Measurements from ENCODE around the gene KRTAP9-2.
"Not testable (repeated sequence)": the region's sequence is repeated elsewhere in the genome, so short reads cannot be mapped to it uniquely, and the experiment has no call there.

The KRTAP9-2 gene

DNA sequence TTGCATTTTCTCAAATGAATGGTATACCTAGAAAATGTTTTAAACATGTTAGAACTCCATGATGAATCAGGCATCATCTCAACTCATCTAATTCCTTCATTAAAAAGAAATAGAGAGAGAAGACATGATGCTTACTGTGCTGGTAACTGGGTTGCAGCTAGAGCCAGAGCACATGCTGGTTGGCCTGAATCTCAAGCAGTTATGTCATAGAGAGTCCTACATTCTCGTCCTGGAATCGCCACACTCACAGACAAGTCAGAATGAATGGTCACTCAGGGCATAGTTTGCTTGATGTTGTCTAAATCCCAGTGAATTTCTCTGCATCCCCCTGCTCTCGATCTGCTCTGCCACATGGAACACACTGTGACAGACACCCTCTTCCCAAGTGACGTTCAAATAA is 10.7 kb downstream of the KRTAP9-2 start:
- not testable (repeated sequence) for DNase-seq (ENCODE audit: low spot score)

DNA sequence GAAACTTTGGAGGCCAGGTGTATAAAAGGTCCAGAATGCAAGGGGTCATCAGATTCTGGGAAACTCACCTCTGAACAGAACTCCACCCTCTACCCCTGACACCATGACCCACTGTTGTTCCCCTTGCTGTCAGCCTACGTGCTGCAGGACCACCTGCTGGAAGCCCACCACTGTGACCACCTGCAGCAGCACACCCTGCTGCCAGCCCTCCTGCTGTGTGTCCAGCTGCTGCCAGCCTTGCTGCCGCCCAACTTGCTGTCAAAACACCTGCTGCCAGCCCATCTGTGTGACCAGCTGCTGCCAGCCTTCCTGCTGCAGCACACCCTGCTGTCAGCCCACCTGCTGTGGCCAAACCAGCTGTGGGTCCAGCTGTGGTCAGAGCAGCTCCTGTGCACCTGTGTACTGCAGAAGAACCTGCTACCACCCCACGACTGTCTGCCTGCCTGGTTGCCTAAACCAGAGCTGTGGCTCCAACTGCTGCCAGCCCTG is 11.5 kb downstream of the KRTAP9-2 start, which contains the start of gene KRTAP9-8:
Gene KRTAP9-8, plus strand, starts transcription at position 51 of the 489 bp plus-strand sequence. Its CDS starts 53 bp downstream, at position 104.
- DNase-seq (ENCODE audit: low spot score) = not testable (repeated sequence)

DNA sequence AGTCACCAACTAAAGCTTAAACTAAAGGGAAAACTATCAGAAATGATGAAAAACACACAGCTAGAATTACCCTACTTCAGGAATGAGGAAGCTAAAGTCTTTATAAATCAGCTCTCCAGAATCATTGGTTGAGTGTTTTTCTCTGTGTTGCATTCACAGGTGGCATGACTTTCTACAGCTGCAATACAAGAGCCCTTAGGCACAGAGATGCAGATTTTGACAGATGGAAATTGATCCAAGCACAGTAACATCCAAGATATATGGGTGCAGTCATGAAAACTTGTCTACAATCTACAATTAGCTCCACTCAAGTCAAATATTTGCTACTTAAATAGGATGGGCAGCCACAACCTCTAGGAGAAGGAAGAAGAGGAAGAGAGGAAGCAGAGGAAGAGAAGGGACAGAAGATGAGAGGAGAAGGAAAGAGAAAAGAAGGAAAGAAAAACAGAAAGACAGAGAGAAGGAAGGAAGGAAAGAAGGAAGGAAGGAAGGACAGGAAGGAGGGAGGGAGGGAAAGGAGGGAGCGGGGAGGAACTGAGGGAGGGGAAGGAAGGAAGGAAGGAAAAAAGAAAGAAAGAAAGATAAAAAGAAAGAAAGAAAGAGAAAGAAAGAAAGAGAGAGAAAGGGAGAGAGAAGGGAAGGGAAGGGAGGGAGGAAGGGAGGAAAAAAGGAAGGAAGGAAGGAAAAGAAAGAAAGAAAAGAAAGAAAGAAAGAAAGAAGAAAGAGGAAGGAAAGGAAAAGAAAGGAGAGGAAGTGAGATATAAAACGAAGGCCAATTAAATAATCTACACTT is 20.7 kb downstream of the KRTAP9-2 start:
- DNase-seq (ENCODE audit: low spot score) = not testable (repeated sequence)

DNA sequence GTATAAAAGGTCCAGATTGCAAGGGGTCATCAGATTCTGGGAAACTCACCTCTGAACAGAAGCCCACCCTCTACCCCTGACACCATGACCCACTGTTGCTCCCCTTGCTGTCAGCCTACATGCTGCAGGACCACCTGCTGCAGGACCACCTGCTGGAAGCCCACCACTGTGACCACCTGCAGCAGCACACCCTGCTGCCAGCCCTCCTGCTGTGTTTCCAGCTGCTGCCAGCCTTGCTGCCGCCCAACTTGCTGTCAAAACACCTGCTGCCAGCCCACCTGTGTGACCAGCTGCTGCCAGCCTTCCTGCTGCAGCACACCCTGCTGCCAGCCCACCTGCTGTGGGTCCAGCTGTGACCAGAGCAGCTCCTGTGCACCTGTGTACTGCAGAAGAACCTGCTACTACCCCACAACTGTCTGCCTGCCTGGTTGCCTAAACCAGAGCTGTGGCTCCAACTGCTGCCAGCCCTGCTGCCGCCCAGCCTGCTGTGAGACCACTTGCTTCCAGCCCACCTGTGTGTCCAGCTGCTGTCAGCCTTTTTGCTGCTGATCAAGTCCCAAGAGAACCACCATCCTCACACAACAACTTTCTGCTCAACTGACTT is 23.3 kb downstream of the KRTAP9-2 start, which contains the start of gene KRTAP9-4:
Gene KRTAP9-4, plus strand, starts transcription at position 51 of the 604 bp plus-strand sequence. Its CDS starts 34 bp downstream, at position 85.
- DNase-seq (ENCODE audit: low spot score) = not testable (repeated sequence)

DNA sequence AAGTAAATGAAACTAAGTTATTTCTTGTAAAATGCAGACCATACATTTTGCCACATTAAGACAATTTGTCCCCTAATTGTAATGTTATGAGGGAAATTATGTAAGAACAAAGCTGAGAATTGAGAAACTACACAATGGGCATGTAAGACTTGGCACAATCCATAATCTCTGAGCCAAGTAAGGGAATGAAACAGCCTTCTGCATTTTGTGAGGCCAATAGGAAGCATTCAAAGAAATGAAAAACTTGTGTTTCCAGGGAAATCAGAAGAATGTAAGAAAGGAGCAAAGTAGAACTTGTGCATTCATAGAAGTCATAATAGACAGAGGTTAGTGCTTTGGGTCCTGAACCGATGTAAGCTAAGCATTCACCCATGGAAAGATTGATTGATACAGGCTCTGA is 24.8 kb downstream of the KRTAP9-2 start:
- no peak for DNase-seq (ENCODE audit: low spot score)

DNA sequence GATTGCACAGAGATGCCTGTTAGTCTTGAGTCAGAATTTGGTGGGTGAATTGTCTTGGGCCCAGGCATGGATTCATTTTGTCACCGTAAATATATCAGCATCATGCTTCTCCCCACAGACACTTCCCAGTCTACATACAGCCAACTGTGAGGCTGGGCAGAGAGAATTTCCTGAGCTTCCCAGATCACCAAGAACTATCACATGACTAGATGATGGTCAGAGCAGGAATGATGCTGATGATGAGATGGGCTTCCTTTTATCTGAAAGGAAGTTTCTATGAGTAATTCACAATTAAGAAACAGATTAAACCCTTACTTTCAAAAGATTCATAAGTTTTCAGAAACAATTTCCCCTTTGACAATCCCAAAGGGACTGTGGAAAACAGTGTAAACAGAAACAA is 28.4 kb downstream of the KRTAP9-2 start:
- no peak for DNase-seq (ENCODE audit: low spot score)

DNA sequence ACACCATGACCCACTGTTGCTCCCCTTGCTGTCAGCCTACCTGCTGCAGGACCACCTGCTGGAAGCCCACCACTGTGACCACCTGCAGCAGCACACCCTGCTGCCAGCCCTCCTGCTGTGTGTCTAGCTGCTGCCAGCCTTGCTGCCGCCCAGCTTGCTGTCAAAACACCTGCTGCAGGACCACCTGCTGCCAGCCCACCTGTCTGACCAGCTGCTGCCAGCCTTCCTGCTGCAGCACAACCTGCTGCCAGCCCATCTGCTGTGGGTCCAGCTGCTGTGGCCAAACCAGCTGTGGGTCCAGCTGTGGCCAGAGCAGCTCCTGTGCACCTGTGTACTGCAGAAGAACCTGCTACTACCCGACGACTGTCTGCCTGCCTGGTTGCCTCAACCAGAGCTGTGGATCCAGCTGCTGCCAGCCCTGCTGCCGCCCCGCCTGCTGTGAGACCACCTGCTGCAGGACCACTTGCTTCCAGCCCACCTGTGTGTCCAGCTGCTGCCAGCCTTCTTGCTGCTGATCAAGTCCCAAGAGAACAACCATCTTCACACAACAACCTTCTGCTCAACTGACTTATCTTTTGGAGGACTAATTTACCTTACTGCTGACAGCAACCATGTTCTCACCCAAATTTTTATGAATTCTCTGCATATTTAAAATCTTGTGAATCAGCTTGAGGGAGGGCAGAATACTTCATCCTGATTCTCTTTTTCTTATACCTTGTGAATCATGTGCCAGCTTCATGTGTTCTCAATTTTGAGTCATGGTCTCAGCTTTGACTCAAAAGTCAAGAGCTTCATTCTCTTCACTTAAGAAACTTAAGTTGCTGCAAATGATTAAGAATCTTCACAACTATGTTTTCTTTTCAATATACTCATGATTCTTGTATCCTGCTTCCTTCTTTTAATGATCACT is 29.2 kb downstream of the KRTAP9-2 start, which contains the start of gene KRTAP9-9:
Gene KRTAP9-9, plus strand, starts transcription at position 4 of the 910 bp plus-strand sequence.
- not testable (repeated sequence) for DNase-seq (ENCODE audit: low spot score)

DNA sequence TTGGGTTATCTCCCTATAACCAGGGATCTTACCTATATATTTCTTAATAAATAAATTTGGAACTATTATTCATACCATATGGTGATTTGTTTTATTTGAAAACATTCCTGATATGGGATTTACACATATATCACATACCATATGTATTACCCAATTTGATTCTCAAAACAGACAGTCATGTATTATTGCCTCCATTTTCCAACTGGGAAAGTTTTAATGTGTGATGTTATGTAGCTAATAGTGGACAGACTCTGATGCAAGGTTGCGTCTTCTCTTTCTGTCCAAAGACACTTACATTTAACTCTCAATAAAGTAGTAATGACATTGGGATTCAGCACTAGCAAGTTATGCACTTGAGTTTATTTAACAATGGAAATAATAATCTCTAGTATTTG is 29.8 kb downstream of the KRTAP9-2 start:
- no peak for DNase-seq (ENCODE audit: low spot score)

DNA sequence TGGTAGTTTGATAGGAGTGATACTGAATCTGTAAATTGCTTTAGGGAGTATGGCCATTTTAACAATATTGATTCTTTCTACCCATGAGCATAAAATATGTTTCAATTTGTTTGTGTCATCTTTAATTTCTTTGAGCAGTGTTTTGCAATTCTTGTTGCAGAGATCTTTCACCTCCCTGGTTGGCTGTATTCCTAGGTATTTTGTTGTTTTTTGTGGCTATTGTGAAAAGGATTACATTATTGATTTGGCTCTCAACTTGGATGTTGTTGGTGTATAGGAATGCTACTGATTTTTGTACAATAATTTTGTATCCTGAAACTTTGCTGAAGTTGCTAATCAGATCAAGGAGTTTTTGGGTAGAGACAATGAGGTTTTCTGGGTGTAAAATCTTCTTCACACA is 32.0 kb downstream of the KRTAP9-2 start:
- no peak for DNase-seq (ENCODE audit: low spot score)

DNA sequence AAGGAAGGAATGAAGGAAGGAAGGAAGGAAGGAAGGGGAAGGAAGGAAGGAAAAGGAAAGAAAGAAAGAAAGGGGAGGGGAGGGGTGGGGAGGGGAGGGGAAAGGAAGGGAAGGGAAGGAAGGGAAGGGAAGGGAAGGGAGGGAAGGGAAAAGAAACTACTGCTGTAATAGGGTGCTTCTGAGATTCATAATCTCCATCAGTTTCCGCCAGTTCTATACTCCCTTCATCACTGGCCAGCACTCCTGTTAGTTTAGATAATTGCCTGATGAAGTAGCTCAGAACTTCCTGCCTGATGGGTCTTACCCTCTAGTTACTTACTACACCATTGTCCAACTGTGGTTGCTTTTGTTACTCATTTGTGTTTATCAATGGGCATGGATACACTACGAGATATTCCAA is 36.8 kb downstream of the KRTAP9-2 start:
- no peak for DNase-seq (ENCODE audit: low spot score)

DNA sequence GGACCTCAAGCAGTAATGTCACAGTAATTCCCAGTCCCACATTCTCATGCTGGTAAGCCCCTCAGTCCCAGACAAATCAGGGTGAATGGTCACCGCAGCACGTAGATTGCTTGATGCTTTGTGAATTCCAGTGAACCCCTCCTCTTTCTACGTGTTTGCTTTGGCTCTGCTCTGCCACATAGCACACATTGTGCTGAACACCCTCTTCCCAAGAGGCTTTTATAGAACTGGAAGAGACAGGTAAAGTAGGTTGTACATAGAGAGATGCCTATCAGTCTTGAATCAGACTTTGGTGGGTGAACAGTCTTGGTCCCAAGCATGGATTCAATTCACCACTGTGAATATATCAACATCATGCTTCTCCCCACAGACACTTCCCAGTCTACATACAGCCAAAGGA is 38.2 kb downstream of the KRTAP9-2 start:
- DNase-seq (ENCODE audit: low spot score) = no peak

DNA sequence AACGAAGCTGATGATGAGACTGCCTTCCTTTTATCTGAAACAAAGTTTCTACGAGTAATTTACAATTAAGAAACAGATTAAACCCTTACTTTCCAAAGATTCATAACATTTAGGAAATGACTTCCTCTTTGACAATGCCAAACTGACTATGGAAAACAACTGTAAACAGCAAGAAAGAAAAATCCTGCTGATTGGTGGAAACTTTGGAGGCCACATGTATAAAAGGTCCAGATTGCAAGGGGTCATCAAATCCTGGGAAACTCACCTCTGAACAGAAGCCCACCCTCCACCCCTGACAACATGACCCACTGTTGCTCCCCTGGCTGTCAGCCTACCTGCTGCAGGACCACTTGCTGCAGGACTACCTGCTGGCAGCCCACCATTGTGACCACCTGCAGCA is 38.6 kb downstream of the KRTAP9-2 start, which contains the start of gene KRTAP9-6:
Gene KRTAP9-6, plus strand, starts transcription at position 301 of the 400 bp plus-strand sequence. Its CDS starts 0 bp downstream, at position 301.
- no peak for DNase-seq (ENCODE audit: low spot score)

DNA sequence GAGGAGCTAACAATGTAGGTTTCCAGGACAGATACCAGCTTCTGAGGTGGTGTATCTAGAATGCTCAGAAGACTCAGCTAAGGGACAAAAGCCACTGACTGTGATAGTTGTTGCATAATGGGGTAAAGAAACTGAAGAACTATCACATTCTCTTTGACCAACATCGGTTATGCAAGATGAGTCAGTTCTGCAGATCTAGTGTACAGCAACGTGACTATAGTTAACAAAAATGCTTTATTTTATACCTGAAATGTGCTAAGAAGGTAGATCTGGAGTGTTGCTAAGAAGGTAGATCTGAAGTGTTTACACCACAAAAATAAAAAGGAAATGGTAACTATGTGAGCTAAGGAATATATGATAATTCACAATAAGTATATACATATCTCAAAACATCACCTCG is 41.3 kb downstream of the KRTAP9-2 start:
- no peak for DNase-seq (ENCODE audit: low spot score)

DNA sequence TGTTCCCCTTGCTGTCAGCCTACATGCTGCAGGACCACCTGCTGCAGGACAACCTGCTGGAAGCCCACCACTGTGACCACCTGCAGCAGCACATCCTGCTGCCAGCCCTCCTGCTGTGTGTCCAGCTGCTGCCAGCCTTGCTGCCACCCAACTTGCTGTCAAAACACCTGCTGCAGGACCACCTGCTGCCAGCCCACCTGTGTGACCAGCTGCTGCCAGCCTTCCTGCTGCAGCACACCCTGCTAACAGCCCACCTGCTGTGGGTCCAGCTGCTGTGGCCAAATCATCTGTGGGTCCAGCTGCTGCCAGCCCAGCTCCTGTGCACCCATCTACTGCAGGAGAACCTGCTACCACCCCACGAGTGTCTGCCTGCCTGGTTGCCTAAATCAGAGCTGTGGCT is 44.9 kb downstream of the KRTAP9-2 start:
- not testable (repeated sequence) for DNase-seq (ENCODE audit: low spot score)

DNA sequence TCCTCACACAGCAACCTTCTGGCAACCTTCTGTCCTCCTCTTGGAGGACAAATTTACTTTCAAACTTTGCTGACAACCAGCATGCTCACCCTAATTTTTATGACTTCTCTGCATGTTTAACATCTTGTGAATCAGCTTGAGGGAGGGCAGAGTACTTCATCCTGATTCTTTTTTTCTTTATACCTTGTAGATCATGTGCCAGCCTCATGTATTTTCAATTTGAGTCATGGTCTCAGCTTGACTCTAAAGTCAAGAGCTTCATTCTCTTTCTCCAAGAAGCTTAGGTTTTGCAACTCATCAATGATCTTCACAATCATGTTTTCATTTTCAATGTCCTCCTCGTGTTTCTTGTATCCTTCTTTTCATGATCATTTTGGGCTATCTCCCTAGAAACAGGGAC is 45.4 kb downstream of the KRTAP9-2 start:
- DNase-seq (ENCODE audit: low spot score) = no peak

DNA sequence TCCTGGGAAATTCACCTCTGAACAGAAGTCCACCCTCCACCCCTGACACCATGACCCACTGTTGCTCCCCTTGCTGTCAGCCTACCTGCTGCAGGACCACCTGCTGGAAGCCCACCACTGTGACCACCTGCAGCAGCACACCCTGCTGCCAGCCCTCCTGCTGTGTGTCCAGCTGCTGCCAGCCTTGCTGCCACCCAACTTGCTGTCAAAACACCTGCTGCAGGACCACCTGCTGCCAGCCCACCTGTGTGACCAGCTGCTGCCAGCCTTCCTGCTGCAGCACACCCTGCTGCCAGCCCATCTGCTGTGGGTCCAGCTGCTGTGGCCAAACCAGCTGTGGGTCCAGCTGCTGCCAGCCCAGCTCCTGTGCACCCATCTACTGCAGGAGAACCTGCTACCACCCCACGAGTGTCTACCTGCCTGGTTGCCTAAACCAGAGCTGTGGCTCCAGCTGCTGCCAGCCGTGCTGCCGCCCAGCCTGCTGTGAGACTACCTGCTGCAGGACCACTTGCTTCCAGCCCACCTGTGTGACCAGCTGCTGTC is 49.3 kb downstream of the KRTAP9-2 start, which contains the start of gene KRTAP9-7:
Gene KRTAP9-7, plus strand, starts transcription at position 51 of the 543 bp plus-strand sequence. Its CDS starts 0 bp downstream, at position 51.
- DNase-seq (ENCODE audit: low spot score) = not testable (repeated sequence)
